Effector memory CD8-positive, alpha-beta T cell (primary cell): Measurements from ENCODE around the gene E2F7.

Source experiments
- ATAC-seq: fragments of 150-1000 bp; cut with Tn5 transposase; replicated peaks from 2 replicates; pipeline ENCODE4 v1.10.0; 2021; ENCODE audit warnings: mild to moderate bottlenecking, moderate library complexity
- DNase-seq, 3 experiments: peaks; one replicate each; pipeline ENCODE4 v3.0.0; 2021
- H3K27ac Mint-ChIP-seq, 2 donors: one replicate each; pipeline ENCODE4 v1.8.0; 2022; ENCODE audit warnings: mild to moderate bottlenecking in 2 of 2, mixed read lengths in 2 of 2, moderate library complexity in 2 of 2
- H3K27me3 Mint-ChIP-seq, 2 donors: one replicate each; pipeline ENCODE4 v1.8.0; 2022; ENCODE audit warnings: mixed read lengths in 2 of 2
- H3K36me3 Mint-ChIP-seq: one replicate; pipeline ENCODE4 v1.8.0; 2022; ENCODE audit warnings: mild to moderate bottlenecking, moderate library complexity, mixed read lengths; ENCODE audit not compliant: insufficient read depth
- H3K4me1 Mint-ChIP-seq, 2 donors: one replicate each; pipeline ENCODE4 v1.8.0; 2022; ENCODE audit warnings: low read depth in 2 of 2, mixed read lengths in 2 of 2
- H3K4me3 Mint-ChIP-seq, 2 donors: one replicate each; pipeline ENCODE4 v1.8.0; 2022; ENCODE audit warnings: mild to moderate bottlenecking in 2 of 2, mixed read lengths in 2 of 2, moderate library complexity in 2 of 2
- H3K9me3 Mint-ChIP-seq, 2 donors: one replicate each; pipeline ENCODE4 v1.8.0; 2022; ENCODE audit warnings: mixed read lengths in 2 of 2

The E2F7 gene

DNA sequence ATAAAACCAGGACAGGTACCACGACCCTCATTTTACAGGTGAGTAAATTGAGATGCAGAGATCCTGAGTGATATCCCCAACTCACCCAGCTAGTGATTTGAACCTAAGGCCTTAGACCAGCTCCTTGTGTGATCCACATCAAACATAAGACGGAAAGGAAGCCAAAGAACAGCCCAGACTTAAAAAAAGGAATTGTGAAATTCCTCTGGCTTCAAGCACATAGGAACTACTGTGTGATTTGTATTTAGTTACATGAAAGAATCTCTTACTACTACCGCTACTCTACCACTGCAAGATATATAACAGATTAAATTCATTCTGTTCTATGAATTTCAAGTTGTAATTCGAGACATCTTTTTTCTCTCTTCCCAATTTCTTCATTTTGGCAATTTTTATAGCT lies 10.5 kb downstream of the E2F7 start:
- DNase-seq (no peak), ATAC-seq (no peak)
- H3K9me3 Mint-ChIP-seq: no peaks in the 10 kb centered on the region
- H3K27me3 Mint-ChIP-seq: no peaks in the 10 kb centered on the region
- no peak overlapping the region for H3K4me3 Mint-ChIP-seq
- no peaks in the 10 kb centered on the region for H3K4me1 Mint-ChIP-seq
- H3K27ac Mint-ChIP-seq: no peak overlapping the region
- H3K36me3 Mint-ChIP-seq: peaks cover 2% of the 10 kb centered on the region

DNA sequence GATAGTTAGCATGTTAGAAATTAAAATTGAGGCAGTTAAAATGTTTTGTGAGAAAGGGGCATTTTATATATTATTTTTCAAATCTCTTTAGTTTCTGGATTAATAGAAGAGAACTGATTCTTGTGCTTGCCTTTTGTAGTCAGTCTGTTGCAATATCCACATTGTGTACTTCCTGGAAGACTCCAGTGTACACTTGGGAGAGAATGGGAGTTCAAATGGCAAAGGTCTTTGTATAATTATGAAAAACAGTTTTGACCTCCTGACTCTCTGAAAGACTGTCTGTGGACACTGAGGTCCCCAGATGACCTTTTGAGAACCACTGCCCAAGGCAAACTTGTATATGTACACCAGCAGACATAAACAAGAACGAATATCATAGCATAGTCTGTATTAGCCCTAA lies 12.1 kb downstream of the E2F7 start:
- DNase-seq (no peak), ATAC-seq (no peak)
- H3K4me3 Mint-ChIP-seq: no peak overlapping the region
- H3K9me3 Mint-ChIP-seq: no peaks in the 10 kb centered on the region
- no peak overlapping the region for H3K27ac Mint-ChIP-seq
- peaks cover 2% of the 10 kb centered on the region for H3K36me3 Mint-ChIP-seq
- no peaks in the 10 kb centered on the region for H3K4me1 Mint-ChIP-seq
- no peaks in the 10 kb centered on the region for H3K27me3 Mint-ChIP-seq

DNA sequence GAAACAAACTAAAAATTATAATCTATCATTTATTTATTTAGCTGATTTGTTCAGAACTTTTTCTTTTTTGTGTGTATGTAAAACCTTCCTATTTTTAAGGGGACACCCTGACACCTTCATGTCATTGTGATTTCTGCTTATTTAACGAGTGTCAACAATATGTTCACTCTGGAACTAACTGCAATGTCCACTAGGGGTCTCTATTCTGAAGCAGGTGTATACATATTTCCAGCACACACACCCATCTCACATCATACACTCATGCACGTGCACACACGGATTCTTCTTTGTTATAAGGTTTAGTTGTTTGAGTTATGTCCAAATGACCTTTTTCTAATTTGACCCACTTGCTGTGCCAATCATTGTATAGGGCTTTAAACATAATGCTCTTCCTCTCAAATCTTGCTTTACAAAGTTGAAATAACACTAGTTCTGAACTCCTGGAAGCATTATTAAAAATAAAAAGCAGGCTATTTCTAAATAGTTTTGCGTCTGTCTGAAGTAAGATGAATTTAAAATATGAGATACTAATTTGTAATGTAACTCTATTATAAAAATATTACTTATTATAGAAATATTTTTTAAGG lies 15.5 kb downstream of the E2F7 start:
- H3K27ac Mint-ChIP-seq: no peak overlapping the region
- ATAC-seq (peak; percentile 95), DNase-seq (peak; percentile 7 to 26 (median 24))
- no peaks in the 10 kb centered on the region for H3K9me3 Mint-ChIP-seq
- H3K27me3 Mint-ChIP-seq: no peaks in the 10 kb centered on the region
- no peaks in the 10 kb centered on the region for H3K36me3 Mint-ChIP-seq
- no peaks in the 10 kb centered on the region for H3K4me1 Mint-ChIP-seq
- H3K4me3 Mint-ChIP-seq: no peak overlapping the region

DNA sequence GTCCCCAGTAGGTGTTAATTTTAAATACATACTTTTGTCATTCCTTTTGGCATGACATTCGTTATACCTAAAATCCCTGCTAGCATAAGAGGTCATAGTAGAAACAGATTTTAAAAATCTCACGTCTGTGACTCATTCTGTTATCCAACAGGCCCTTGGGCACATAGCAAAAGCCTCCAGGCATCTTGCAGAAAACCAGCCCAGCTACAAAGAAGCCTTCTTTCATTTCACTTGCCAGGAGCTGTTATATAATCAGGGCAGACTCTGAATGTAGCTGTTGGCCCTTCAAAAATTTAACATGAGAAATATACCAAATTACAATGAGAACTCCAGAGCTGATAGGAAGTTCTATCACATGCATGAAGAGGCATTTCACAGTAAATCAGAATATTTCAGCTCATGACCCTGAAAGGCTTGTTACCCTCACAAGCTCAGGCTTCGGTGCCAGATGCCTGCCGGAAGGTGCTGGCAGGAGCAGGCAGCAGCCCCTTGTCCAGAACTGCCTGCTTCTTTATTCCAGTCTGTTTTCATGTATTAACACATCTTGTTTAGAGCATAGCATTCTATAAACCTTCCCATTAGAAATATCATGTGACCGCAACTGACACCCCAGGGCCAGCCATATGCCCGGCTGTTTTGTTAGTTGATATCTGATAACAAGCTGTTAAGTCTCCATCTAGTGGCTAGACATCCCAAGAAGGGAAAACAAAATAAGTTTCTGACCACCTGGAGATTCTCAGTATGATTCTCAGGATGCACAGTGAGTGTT lies 17.8 kb downstream of the E2F7 start:
- no peaks in the 10 kb centered on the region for H3K27me3 Mint-ChIP-seq
- no peaks in the 10 kb centered on the region for H3K36me3 Mint-ChIP-seq
- H3K4me3 Mint-ChIP-seq: no peak overlapping the region
- no peaks in the 10 kb centered on the region for H3K4me1 Mint-ChIP-seq
- no peaks in the 10 kb centered on the region for H3K9me3 Mint-ChIP-seq
- DNase-seq (no peak), ATAC-seq (no peak)
- no peak overlapping the region for H3K27ac Mint-ChIP-seq

DNA sequence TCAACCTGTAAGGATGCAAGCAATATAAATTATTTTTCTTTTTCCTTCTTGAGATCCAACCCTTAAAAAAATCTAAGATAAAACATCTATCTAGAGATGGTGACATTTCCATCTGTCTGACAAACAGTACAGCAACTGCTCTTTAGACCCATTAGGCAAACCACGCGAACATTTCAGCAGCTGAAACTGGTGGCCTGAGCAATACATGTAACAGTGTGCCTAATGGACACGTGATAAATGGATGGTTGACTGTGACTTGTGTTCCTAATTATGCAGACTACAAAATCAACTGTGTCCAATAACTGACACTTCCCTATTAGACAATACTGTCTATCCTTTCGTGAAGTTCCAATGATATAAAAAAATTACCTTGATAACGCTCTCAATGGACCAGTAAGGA lies 18.9 kb downstream of the E2F7 start:
- Mint-ChIP-seq H3K36me3 (no peaks in the 10 kb centered on the region), H3K9me3 (no peaks in the 10 kb centered on the region)

DNA sequence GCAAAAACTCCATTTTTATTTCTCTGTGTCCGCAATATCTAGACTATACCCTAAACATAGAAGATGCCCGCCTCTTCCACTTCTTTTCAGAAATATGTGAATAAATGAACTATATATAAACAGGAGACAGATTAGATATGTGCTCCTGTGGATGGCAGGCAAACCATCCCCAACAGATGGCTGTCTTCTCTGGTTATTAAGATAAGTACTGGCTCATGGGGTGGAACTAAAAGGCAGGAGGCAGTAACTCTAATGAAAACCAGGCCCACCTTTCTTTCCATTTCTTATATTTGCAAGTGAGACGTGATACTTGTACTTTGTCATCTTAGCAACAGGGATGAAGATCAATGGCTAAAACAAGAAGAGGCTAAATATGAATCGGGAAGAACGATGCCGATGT lies 20.2 kb downstream of the E2F7 start:
- Mint-ChIP-seq H3K27ac (no peak overlapping the region), H3K27me3 (no peaks in the 10 kb centered on the region), H3K36me3 (no peaks in the 10 kb centered on the region), H3K4me3 (no peak overlapping the region), H3K9me3 (no peaks in the 10 kb centered on the region), H3K4me1 (no peaks in the 10 kb centered on the region)
- ATAC-seq (no peak), DNase-seq (no peak)

More for the DNA sequence above, 18.9 kb downstream of the E2F7 start:
- DNase-seq (no peak), ATAC-seq (no peak)
- Mint-ChIP-seq H3K4me3 (no peak overlapping the region), H3K4me1 (no peaks in the 10 kb centered on the region), H3K27ac (no peak overlapping the region), H3K27me3 (no peaks in the 10 kb centered on the region)

DNA sequence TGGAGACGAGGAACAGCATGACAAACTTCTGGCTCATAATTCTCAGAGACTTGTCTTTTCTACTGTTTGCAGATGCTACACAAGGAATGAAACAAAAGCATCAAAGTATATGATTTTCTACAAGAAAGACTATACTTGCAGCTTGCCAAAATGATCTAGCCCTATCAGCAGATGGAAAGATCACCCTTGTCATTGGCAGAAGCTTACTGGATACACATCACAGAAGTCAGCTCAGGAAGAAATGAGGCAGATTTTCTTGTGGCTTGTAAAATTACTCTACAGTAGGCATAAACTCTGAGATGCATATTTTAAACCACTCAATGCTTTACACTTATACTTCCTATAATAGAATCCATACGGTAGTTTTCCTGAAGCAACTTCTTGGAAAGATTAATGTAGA lies 20.6 kb downstream of the E2F7 start:
- no peaks in the 10 kb centered on the region for H3K27me3 Mint-ChIP-seq
- H3K27ac Mint-ChIP-seq: no peak overlapping the region
- H3K9me3 Mint-ChIP-seq: no peaks in the 10 kb centered on the region
- H3K4me3 Mint-ChIP-seq: no peak overlapping the region
- DNase-seq (no peak), ATAC-seq (no peak)
- no peaks in the 10 kb centered on the region for H3K4me1 Mint-ChIP-seq
- H3K36me3 Mint-ChIP-seq: no peaks in the 10 kb centered on the region

DNA sequence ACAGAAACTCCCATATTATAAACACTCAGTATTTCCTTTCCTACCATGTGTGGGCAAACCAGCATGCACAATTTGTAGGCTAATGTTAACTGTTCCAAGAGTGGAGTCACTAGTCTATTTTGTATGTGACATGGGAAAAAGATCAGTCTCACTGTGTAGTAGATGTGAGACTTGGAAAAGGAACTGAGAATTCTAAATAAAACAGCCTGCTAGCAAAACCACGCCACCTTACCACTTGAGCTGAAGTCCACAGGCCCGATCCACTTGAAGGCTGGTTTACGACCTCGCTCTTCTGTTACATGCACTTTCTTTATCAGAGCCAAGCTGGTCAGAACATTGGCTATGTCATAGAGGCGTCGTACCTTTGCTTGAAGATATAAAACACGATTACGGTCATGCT lies 22.5 kb downstream of the E2F7 start:
- no peak for ATAC-seq
- H3K9me3 Mint-ChIP-seq: no peaks in the 10 kb centered on the region
- no peak overlapping the region for H3K27ac Mint-ChIP-seq
- no peak overlapping the region for H3K4me3 Mint-ChIP-seq
- no peaks in the 10 kb centered on the region for H3K36me3 Mint-ChIP-seq
- H3K4me1 Mint-ChIP-seq: no peaks in the 10 kb centered on the region
- DNase-seq: no peak
- no peaks in the 10 kb centered on the region for H3K27me3 Mint-ChIP-seq

DNA sequence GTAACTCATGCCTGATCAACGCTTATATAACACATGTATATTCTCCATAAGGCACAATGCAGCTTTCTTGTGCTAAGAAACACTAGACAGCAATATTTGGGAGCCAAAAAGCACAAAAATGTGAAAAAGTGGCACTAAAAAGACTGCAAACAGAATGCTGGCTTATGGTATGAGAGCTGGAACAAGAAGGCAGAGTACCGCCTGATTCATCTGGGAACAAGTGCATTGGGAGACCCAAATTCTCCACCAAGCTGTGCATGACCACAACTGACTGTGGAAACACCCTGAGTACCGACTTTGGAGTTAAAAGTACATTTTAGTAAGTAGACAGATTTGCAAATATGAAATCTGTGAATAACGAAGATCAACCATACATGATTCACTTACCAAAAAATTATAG lies 25.1 kb downstream of the E2F7 start:
- DNase-seq: no peak
- H3K27me3 Mint-ChIP-seq: no peaks in the 10 kb centered on the region
- H3K27ac Mint-ChIP-seq: no peak overlapping the region
- H3K4me1 Mint-ChIP-seq: no peaks in the 10 kb centered on the region
- H3K36me3 Mint-ChIP-seq: no peaks in the 10 kb centered on the region
- H3K4me3 Mint-ChIP-seq: no peak overlapping the region
- H3K9me3 Mint-ChIP-seq: no peaks in the 10 kb centered on the region
- ATAC-seq: no peak

DNA sequence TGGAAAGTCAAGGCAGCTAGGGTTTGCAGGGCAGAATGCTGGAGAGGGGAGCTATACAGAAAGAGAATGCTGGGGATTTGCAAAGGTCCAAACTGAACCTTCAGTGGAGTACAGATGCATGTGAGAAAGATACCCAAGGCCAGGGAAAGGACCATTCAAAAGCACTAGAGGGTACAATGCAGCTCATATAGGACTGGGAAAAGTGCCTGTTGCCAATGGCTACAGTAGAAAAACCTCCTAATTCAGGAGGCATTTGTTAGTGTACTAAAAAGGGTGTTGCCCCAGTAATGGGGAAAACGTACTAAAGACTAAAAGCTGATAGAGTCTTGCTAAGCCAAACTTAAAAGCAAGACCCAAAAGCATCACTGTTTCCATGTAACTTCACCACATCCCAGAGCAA lies 30.1 kb downstream of the E2F7 start:
- peaks cover 5 to 9% of the 10 kb centered on the region in 2 donors for H3K4me1 Mint-ChIP-seq
- no peaks in the 10 kb centered on the region for H3K9me3 Mint-ChIP-seq
- H3K27ac Mint-ChIP-seq: no peak overlapping the region
- DNase-seq (no peak), ATAC-seq (no peak)
- H3K4me3 Mint-ChIP-seq: no peak overlapping the region
- no peaks in the 10 kb centered on the region for H3K27me3 Mint-ChIP-seq
- no peaks in the 10 kb centered on the region for H3K36me3 Mint-ChIP-seq

DNA sequence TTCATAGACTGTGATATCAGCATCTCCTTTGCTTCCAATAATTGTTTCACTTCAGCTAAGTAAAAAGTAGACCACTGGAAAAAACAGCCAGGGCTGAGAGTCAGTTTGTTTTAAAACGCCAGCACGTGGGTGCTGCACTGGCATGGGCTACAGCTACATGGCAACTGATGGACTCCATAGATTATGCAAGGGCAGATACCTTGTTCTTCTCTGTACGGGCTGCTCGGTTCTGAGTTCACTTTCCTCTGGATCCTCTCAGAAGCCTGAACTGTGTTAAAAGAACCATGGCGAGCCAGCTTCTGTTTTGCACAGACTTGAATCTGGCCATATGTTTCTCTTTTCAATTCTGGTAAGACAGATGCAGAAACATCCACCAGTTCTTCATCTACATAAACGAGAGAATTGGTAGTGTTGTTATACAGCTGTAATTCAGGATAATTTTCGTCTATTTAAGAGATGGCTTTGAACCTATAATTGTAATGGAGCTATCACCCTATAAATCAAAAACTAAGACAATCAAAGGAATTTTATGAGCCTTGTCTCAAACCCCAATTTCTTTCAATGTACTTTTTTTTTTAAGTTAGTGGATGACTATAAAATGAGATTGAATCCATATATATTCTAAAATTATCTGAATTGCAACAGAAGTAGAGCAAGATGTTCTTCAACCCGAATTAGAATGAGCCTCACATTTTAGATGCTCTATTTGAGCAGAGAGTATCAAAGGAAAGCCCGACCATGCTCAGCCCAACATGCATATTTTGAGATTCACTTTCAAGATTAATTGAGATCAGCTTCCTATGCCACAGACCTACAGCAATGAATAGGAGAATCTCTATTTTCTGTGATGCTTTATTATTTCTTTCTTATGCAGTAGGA lies 31.5 kb downstream of the E2F7 start:
- no peaks in the 10 kb centered on the region for H3K36me3 Mint-ChIP-seq
- no peak overlapping the region for H3K4me3 Mint-ChIP-seq
- H3K27me3 Mint-ChIP-seq: no peaks in the 10 kb centered on the region
- no peak for DNase-seq
- H3K9me3 Mint-ChIP-seq: no peaks in the 10 kb centered on the region
- no peak overlapping the region for H3K27ac Mint-ChIP-seq
- H3K4me1 Mint-ChIP-seq: peaks cover 5 to 9% of the 10 kb centered on the region in 2 donors
- ATAC-seq: no peak

DNA sequence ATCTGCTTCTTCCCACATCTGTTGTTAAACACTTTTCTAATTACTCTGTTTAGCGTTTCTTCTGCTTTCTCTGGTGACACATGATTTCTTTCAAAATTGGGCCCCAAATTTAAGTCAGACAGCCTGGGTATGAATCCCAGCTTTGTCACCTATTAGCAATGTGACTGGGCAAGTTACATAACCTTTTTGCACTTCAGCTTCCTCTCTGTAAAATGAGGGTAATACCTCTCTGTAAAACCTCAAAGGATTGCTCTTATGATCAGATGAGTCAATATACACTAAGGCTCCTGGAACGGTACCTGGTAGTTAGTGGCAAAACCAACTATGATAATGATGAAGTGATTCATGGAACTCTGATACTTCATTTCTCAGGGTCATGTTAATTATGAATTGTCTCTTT lies 33.0 kb downstream of the E2F7 start:
- Mint-ChIP-seq H3K9me3 (no peaks in the 10 kb centered on the region), H3K36me3 (no peaks in the 10 kb centered on the region), H3K27me3 (no peaks in the 10 kb centered on the region), H3K4me3 (peak overlapping the region in 1 of 2 donors; percentile 21), H3K4me1 (peaks cover 5 to 9% of the 10 kb centered on the region in 2 donors), H3K27ac (peak overlapping the region in 1 of 2 donors; percentile 46)
- ATAC-seq: peak; percentile 31
- no peak for DNase-seq

DNA sequence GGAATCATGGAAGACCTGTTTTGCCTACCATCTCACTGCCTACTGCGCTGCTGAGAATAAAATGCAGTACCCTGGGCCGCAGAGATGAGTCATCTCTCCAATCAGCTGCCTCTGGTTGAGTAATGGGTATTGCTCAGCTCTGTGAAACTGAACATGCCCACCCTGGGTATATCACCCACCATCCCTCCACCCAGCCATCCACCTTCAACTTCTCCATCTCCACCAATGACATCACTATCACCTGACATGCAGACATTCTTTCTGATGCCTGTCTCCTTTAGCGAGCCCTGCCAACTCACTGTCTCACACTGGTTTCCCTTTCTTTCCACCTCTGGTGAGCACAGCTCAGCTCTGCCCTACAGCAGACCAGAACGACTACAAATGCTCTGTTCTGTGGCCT lies 33.6 kb downstream of the E2F7 start:
- DNase-seq (no peak), ATAC-seq (peak; percentile 49)
- Mint-ChIP-seq H3K4me3 (peak overlapping the region in 1 of 2 donors; percentile 21), H3K4me1 (peaks cover 5 to 9% of the 10 kb centered on the region in 2 donors), H3K36me3 (no peaks in the 10 kb centered on the region), H3K9me3 (no peaks in the 10 kb centered on the region), H3K27me3 (no peaks in the 10 kb centered on the region), H3K27ac (peak overlapping the region; percentile 13 to 46)
